GM21515 (cell line): ENCODE results near the gene GALNT18.

Experiments
- ATAC-seq: cut with Tn5 transposase; IDR thresholded peaks from one replicate; pipeline ENCODE4 v1.9.1; 2021; ENCODE audit not compliant: unreplicated experiment

Gene GALNT18

DNA sequence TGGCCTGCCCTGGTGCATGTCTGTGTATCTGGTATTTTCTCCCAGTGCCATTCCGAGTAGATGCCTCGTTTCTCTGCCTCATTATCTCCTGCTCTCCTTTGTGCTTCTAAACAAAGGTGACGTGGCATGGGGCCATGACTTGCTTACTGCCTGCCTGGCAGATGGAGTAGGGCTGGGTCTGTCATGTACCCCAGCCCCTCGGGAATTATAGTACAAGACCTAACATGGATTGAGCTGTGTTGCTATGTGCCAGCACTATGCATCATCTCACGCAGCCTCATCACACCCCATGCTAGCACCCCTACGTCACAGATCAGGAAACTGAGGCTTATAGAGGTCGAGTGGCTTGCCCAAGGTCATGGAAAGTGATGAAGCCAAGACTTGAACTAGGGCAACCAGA lies 88.1 kb downstream of the GALNT18 start:
- no peak for ATAC-seq

DNA sequence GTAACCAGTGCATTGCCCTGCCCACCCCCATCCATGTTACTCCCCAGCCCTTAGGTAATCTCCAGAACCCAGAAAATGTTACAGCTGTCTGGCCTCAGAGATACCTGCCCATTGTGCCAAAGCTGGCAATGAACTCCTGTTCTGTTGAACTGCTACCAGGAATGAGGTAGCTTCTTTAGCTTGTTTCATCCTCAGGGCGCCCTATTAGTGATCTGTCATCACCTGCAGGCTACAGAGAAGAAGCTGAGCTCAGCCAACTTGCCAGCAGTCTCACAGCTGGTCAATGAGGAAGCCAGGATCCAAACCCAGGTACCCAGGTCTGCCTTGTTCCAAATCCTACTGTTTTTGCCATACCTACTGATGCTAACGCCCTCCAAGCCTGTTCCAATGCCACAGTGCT lies 88.7 kb downstream of the GALNT18 start:
- ATAC-seq: no peak

DNA sequence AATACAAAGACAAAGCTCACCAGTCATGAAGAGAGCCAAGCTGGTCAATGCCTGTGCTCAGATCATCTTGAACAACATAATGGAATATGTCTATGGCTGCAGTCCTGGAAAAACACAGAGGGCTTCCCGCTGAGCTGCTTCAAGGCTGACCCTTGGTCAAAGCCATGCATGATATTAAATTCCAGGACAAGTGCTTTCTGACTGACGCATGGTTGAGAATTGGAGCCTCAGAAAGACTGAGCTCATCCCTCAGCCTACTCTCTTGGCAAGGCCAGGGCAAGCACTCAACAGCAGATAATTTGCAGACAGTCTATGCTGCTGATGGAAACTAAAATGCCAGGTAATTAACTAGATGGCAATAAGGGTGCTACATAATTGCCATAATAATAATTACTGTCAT lies 89.2 kb downstream of the GALNT18 start:
- no peak for ATAC-seq

DNA sequence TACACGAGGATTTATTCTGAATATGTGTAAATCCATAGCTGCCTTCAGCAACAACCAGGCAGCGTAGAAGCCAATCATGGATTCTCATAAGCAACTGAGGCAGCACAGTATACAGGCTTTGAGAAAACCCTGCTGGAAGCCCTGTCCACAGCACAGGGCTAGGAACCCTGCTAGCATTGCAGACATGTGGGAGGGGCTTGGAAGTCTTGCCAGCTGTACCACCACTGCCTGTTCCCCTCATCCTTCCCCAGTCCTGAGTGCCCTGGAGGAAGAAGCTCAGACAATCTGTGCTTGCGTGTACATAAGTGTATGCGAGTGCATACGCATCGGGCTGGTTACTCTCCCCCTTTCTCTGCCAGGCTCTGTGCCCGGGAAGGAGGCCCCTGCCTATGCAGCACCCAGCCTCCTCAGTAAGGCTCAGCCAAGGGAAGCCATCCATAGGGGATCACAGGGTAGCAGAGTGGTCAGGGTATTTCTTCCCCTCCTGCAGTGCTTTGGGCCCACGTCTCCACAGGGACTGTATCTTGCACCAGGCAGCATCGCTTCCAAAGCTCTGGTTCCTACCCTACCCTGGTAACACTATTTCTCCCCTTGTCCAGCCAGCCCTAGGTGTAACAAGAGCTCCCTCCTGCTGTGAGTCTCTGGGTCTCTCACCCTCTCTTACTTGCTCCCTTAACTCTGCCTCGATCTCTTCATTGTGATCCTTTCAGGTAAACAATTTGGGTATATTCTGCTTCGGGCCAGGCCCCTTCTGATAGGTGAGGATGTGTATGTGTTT lies 90.5 kb downstream of the GALNT18 start:
- ATAC-seq: no peak

DNA sequence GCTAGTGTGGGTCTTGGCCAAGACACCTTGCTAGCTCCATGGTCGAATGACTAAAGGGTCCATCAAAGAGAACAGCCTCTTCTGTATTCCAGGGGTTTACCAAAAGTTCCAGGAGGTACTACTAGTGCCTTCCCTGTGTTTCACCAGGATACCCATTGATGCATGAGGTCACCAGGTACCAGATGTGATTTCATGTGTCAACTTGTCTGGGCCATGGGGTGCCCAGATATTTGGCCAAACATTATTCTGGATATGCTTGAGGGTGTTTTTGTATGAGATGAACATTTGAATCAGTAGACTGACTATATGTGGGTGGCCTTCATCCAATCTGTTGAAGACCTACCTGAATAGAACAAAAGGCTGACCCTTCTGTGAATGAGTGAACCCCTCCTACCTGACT lies 92.8 kb downstream of the GALNT18 start:
- no peak for ATAC-seq

DNA sequence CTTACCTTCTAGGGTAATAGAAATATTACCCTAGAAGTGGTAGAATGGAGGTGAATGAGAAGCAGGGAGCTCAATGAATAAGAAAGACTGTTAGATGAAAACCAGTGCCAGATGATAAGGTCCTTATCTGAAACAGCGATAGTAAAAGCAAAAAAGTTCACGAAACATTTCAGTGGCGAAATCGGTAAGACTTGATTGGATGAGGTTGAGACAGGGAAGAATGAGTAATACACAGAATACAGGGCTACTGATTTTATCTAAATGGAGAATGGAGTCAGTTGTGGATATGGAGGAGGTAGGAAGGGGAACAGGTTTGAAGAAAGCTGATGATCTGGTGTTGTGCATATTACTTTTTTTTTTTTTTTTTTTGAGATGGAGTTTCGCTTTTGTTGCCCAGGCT lies 96.5 kb downstream of the GALNT18 start:
- no peak for ATAC-seq

DNA sequence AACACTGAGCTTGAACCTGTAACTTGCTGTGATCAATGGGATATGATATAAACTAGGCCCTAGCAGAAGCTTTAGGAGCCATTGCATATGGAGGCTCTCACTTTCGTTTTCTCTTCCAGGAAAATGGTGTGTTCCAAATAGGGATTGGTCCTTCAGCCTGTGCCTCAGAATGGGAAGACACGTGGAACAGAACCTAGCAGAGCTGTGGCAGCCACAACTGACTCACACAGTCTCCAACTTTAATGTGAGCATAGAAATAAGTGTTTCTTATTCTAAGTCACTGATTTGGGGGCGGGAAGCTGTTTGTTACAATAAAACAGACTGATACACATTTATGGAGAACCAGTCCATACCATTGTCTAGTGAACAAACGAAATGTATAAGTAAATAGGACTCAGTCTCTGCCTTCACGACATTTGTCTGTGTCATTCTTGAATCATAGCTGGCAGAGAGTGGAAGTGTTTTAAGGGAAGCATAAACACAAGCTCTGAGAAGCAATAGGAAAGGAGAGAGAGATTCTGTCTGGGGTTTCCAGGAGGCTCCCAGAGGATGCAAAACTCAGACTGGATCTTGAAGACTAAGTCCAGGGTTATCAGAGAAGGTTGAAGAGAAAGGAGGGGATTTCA lies 97.3 kb downstream of the GALNT18 start:
- no peak for ATAC-seq

DNA sequence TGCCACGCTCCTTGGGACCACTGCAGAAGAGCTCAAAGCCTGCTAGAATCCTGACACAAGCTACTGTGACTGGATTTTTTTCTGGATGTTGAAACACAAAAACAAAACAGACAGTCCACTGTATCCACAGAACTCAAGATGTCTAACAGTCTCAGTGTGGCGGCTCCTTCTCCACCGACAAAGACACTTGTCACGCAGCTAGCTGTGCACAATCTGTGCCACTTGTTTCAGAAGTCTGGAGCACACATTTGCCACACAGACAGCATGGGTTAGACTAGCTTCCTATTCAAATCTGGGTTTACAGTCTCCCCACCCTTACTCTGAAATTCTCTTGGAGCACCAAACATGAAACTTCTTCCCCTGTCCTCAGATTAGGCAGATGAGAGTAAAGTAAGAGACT lies 99.2 kb downstream of the GALNT18 start:
- ATAC-seq: no peak

DNA sequence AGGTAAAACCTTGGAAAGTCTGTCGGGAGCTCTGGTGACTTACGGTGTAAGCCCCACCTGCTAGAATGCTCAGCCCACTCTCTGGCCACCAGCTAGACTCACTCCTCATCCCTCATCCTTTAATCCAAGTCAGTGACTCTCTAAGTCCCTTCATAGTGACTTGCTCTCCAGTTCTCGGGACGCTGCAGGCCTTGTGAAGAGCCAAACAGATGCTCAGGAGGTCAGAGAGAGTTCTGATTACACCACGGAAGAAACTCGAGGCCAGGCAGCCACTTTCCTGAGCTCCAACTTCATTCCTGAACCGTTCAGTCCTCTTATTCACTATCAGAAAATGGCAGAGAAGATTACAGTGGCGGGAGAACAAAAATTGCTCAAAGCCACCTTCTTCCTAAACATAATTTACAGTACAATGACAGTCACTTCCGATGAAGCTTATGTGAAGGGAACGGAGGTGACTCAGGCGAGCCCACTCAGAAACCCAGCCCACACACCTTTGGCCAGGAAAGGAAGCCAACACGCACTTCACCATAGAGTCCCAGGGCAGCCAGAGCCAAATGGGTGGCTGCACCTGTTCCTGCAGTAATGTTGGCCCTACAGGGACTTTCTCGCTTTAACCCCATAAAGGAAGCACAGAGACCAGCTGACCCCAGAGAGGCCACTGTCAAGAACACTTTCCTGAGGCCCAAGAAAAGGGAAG lies 100.4 kb downstream of the GALNT18 start:
- no peak for ATAC-seq

DNA sequence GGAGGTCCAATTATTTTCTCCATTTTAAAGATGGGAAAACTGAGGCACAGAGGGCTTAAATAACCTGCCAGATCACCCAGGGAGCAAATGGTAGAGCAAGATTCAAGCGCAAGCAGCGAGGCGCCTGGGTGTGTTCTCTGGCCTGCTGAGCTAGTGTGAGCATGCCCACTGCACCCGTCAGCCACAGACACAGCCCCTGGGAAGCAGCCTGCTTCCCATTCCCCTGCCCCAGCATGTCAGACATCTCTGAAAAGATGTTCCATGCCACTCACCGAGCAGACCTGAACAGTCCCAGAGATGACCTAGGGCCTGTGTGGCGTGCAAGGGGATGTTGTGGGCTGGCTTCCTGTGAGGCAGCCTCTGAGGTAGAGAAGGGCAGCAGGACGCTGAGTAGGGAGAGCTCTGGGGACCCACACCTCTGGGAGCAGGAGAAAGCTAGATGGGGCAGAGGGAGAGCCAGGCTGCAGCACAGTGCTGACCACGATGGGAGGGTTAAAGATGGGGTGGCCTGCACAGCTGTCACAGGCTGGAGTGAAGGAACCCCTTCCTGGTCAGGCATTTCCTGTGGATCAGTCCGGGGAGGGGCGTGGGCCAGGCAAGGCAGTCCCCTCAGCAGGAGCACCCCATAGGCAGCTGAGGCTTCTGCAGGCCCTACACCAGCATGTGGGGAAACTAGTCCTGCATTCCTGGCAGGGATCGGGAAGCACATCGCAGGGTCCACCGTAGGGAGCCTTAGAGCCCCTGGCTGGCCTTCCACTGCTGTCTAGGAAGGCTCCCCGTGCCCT lies 101.4 kb downstream of the GALNT18 start:
- ATAC-seq: no peak

DNA sequence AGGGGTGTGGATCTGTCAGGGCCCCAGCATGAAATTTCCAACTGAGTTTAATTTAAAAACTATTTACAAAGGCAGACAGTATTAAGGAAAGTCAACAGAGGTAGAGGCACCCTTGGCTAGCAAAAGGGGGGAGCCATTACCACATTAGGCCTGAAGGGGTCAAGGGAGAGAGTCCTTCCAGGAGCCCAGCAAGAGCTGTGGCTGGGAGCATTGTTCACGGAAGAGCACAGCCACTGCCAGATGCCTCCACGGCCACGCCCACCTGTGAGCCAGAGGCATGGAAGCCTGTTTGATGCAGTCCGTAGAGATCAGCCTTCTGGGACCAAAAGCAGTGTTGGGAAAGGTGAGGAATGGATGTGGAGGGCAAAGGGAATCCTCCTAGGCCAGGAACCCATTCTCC lies 102.6 kb downstream of the GALNT18 start:
- ATAC-seq: no peak

DNA sequence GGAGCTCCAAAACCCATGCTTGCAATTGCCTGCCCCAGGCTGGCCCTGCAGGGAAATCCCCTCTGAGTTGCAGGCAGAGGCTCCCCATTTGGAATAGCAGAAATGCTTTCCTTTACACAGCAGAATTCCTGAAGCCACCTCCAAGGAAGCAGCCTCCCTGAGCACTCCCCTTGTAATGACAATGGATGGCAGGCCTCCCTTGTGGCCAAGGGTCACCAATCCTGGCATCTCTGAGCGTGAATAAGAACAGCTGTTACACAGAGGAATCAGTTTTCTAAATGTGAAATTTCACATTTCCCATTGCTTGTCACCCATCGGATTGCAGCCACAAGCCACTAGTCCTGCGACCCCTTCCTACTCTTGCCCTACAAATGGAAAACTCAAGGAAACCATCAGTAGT lies 107.6 kb downstream of the GALNT18 start:
- no peak for ATAC-seq

DNA sequence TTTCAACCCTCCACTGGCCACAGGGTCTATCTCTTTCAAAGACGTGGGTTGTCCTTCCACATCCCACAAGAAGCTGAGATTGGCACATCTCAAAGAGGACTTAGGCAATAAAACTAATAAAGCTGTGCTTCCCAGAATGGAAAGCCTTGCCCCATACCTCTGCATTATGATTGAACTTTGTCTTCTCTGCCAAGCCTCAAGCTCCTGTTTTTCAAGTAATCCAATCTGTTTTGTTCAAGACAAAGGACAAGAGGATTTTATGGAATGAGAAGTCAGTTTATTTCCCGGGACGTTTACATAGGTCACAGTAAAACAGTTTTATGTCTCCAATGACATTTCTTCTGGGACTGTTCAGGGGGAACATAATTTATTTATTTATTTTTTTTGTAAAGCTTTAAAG lies 108.4 kb downstream of the GALNT18 start:
- ATAC-seq: no peak

DNA sequence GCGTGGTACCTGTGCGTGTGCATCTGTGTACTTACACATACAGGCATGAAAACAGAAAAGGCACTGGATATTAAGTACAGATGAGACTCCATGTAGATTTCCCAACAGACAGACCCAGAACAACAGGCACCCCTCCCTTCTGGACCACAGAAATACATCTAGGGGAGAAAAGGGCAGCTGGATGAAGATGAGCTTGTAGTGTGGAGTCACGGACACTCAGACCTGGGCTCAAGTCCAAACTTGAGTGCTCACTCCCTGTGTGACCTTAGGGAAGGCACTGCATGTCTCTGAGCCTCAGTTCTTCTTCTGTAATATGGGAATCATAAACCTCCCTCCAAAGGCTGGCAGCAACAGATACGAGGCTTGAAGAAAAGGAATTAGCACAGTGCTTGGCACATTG lies 108.9 kb downstream of the GALNT18 start:
- no peak for ATAC-seq

DNA sequence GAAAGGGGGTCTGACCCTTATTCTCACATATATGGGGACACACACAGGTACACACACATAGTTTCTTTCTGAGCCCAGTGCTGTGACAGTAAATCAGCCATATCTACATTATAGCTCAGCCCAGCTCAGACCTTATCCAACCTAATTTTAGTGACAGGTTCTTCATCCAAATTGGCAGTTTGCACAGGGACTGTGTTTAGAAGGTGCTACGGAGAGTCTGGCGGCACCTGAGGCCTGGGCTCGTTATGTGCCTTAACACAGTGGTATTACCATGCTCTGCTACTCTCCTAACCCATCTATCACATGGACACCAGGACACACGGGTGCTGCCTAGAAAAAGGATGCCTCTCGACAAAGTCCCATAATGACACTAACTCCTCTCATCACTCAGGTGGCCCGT lies 109.3 kb downstream of the GALNT18 start:
- no peak for ATAC-seq

DNA sequence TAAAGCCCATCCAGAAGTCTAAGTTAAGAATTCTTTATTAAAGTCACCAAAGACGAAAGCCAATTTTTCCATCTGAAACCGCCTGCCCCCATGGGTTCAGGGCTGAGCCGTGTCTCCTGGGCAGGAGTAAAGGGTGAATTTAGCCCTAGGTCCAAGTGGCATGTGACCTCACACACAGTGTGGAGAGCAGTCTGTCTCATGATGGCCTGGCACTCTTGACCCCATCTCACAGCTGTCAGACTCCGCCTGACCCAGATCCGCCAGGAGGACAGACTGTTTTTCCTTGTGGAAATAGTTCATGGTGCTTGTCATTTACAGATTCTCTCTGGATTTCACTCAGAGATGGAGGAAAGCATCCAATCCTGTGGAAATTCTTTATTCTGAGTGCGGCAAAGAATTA lies 109.7 kb downstream of the GALNT18 start:
- no peak for ATAC-seq

DNA sequence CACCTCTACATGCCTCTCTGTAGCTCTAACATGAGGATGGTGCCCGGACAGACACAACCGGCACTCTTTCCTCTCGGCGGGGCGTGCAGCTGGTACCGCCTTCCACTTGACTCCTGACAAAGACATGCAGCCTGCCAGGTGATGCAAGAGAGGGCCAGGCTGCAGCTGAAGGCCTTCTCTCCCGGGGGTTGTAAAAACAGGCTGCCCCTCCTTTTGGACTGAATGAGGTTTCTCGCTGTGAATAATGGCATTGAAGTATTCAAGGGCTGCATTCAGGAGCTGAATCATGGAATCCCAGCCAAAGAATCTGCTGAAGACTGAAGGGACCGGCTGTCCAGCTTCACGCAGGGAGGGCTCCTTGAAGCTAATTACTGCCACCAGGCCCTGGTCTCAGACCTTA lies 110.9 kb downstream of the GALNT18 start:
- ATAC-seq: no peak

DNA sequence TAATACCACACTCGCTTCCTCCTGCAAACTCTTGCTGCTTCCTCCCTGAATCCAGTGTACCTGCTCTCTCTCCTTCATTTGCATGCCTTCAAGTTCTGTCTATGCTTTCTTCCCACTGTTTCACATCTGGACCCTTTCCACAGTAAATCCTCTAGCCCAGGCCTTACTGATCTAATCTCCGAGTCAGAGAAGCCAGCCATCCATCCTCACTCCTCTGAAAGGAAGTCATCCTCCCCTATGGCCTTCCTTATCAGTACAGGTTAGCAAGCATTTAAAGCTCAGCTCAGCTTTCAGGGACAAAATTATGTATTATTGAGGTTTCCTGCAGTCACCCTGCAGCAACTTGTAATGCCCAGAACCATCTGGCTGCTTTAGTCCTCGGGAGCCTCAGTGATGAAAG lies 116.1 kb downstream of the GALNT18 start:
- no peak for ATAC-seq

DNA sequence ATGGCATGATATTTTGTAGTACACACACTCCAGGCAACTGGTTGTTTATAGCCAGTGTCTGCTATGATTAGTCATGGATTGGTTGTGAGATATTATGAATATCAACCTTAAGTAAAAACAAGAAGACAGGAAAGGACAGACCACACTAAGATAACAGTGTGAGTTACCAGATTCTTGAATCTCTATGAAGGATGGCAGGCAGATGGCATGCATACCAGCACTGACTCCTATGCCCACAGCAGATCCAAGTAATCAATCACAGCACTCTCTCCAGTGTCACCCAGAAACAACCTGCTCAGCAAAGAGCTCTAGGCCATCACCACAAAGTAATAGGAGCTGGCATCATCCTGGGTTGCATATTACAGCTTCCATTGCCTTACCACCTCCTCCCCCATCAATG lies 116.6 kb downstream of the GALNT18 start:
- ATAC-seq: no peak

DNA sequence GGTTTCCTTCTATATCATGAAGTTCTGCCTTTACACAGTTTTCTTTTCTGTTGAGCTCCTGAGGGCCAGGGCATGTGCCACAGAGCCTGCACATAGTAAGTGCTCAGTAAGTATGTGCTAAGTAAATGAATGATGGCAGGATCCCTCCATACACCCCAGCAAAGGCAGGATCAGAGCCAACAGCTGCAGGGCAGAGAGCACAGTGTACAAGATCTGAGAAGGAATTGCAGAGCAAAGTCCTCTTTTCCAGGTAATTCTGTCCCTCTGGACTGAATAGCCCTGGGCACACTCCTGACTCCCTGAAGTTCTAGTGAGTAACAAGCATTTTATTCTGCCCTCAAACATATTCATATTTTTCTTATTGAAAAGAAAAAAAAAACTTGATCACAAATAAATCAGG lies 117.7 kb downstream of the GALNT18 start:
- ATAC-seq: no peak

DNA sequence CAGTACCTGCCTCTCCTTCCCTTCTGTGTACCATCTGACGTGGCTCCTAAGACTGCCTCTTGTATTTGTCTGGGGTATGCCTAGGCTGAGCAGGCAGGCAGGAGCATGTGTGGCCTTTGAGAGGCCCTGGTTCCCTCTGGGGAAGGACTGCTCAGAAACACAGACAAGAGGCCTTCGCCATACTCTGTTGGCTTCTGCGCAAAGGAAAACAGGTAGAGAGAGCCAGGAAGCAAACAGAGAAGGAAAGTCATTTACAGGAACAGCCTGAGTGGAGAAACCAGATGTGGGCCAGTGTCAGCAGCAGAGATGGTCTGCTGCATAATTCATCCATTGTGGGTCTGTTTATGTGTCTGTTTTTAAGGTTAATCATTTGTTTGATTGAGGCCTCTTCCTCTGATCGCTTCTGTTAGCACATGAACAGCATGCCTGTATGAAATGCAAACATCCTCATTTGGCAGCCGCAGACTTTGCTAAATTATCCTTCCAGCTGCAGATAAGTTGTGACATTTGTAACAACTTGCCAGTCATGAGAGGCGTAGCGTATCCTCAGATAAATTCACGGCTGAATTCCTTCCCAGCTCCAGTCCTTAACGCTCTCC lies 119.4 kb downstream of the GALNT18 start:
- no peak for ATAC-seq
